H1 (cell line): ENCODE measurements around the gene C20orf144.
"Not testable (repeated sequence)": the region's sequence is repeated elsewhere in the genome, so short reads cannot be mapped to it uniquely, and the experiment has no call there.

Experiments
- CTBP2 ChIP-seq: IDR thresholded peaks from 2 replicates; pipeline ENCODE4 v1.7.0; 2011; ENCODE audit warnings: borderline replicate concordance, mild to moderate bottlenecking, moderate library complexity, mixed read lengths, low read length; ENCODE audit not compliant: insufficient read depth, insufficient read length
- CTCF ChIP-seq, 3 experiments: IDR thresholded peaks; 1 replicate in 2 of 3; 2 replicates in 1 of 3; pipeline versions ENCODE4 v1.5.1 to v1.6.1; 2011; ENCODE audit warnings: low read length in 3 of 3, mild to moderate bottlenecking in 3 of 3, inconsistent platforms in 2 of 3, low read depth in 1 of 3, moderate library complexity in 1 of 3; ENCODE audit not compliant: insufficient read depth in 1 of 3; ENCODE audit errors: control extremely low read depth in 1 of 3
- EGR1 ChIP-seq: IDR thresholded peaks from 2 replicates; pipeline ENCODE4 v1.6.1; 2011; ENCODE audit warnings: low read depth, low read length, borderline replicate concordance
- EZH2 ChIP-seq: fragments of 200-600 bp; sonication (generic); IDR thresholded peaks from 2 replicates; pipeline ENCODE4 v1.7.1; 2012; ENCODE audit warnings: low read depth, mild to moderate bottlenecking, moderate library complexity, low read length, inconsistent platforms; ENCODE audit not compliant: severe bottlenecking
- POLR2AphosphoS5 ChIP-seq: IDR thresholded peaks from 2 replicates; pipeline ENCODE4 v1.6.1; 2011; ENCODE audit warnings: low read depth, low read length
- SUZ12 ChIP-seq: fragments of 200-600 bp; sonication (generic); IDR thresholded peaks from 2 replicates; pipeline ENCODE4 v1.6.1; 2012; ENCODE audit warnings: mild to moderate bottlenecking, inconsistent platforms, low read length, moderate library complexity, mixed read lengths
- ZNF274 ChIP-seq: IDR thresholded peaks from 2 replicates; pipeline ENCODE4 v1.7.0; 2012; ENCODE audit warnings: low read length, borderline replicate concordance; ENCODE audit errors: extremely low read depth

- not testable (repeated sequence) for TF ChIP-seq POLR2AphosphoS5; CTBP2; EGR1; CTCF (IDR thresholded peaks at IDR 0.05; ENCODE audit: control extremely low read depth in 1 of 3, insufficient read depth in 1 of 3, low read depth in 1 of 3, low read length in 3 of 3); SUZ12; ZNF274; EZH2
Measured at GRCh38 chr20:33698966-33699365, 36.8 kb downstream of the C20orf144 start.
